Panc1 (cell line): Measurements from ENCODE around the gene FMN2. TPM values are rescaled to one million over a fixed set of nuclear protein-coding genes. Genes with fewer than 3 reads are reported as not detected.

ENCODE experiments used
- ATAC-seq: fragments of 200-7000 bp; cut with Tn5 transposase; 2 replicates; pipeline ENCODE4 v1.9.1; 2020; ENCODE audit warnings: mild to moderate bottlenecking, moderate library complexity
- BruUV-seq: library from RNA; stranded (reverse); fragments of 400-500 nt; replicated peaks from 2 replicates; lab custom pipeline; 2021; lab: Mats Ljungman, UMichigan
- CTCF ChIA-PET: fragments of 300-600 bp; sonication (Branson Sonifier 250); formaldehyde crosslinking; loops from one replicate; lab custom pipeline; 2022; ENCODE audit warnings: antibody characterized with exemption; lab: Charles Lee
- POLR2A ChIA-PET: fragments of 300-600 bp; sonication (Branson Sonifier 250); formaldehyde crosslinking; loops from one replicate; lab custom pipeline; 2022; ENCODE audit warnings: antibody characterized with exemption; lab: Charles Lee
- DNase-seq: peaks from one replicate; pipeline ENCODE4 v3.0.0-alpha.2; 2010; ENCODE audit warnings: low read depth, low spot score
- H3K27ac ChIP-seq: 2 replicates; pipeline ENCODE4 v1.5.1; 2011; ENCODE audit warnings: mild to moderate bottlenecking, low read length, inconsistent platforms
- H3K27me3 ChIP-seq: fragments of 200-500 bp; sonication (Bioruptor generic); 2 replicates; pipeline ENCODE4 v1.6.0; 2014; ENCODE audit warnings: low read length, inconsistent platforms; ENCODE audit not compliant: control insufficient read depth, insufficient read depth
- H3K36me3 ChIP-seq: fragments of 200-500 bp; sonication (Bioruptor generic); 2 replicates; pipeline ENCODE4 v1.5.1; 2014; ENCODE audit warnings: inconsistent platforms, mild to moderate bottlenecking, low read length, moderate library complexity; ENCODE audit not compliant: control insufficient read depth, insufficient read depth
- H3K4me1 ChIP-seq: 2 replicates; pipeline ENCODE4 v1.5.1; 2011; ENCODE audit warnings: inconsistent platforms, mild to moderate bottlenecking, low read length, moderate library complexity; ENCODE audit not compliant: control insufficient read depth, insufficient read depth
- H3K4me3 ChIP-seq, 2 experiments: 2 replicates each; pipeline ENCODE4 v1.5.1; 2011 to 2012; ENCODE audit warnings: low read depth in 2 of 2, low read length in 2 of 2, mild to moderate bottlenecking in 2 of 2, inconsistent platforms in 1 of 2, moderate library complexity in 1 of 2
- H3K9me3 ChIP-seq: fragments of 200-500 bp; sonication (Bioruptor generic); 2 replicates; pipeline ENCODE4 v1.5.1; 2014; ENCODE audit warnings: low read depth, mild to moderate bottlenecking, inconsistent platforms, low read length, moderate library complexity; ENCODE audit not compliant: control insufficient read depth, insufficient read depth
- POLR2AphosphoS5 ChIP-seq: IDR thresholded peaks from 2 replicates; pipeline ENCODE4 v1.6.1; 2012; ENCODE audit warnings: mild to moderate bottlenecking, low read depth, low read length, moderate library complexity
- SIN3A ChIP-seq: IDR thresholded peaks from 2 replicates; pipeline ENCODE4 v1.6.1; 2012; ENCODE audit warnings: low read depth, mild to moderate bottlenecking, low read length, moderate library complexity, borderline replicate concordance; ENCODE audit not compliant: insufficient read depth
- TCF7L2 ChIP-seq: IDR thresholded peaks from 2 replicates; pipeline ENCODE4 v1.6.1; 2011; ENCODE audit warnings: mild to moderate bottlenecking, low read depth, low read length, inconsistent platforms
- in situ Hi-C: cut with HindIII; loops from 2 replicates; pipeline ENCODE4 v1.10.0; 2016; ENCODE audit warnings: low sequenced_read_pairs, low pct_unique_long_range_greater_than_20kb
- intact Hi-C: fragments of 100-400 bp; cut with micrococcal nuclease; formaldehyde crosslinking; loops from one replicate; pipeline ENCODE4 v1.10.0; 2022; ENCODE audit not compliant: unreplicated experiment
- total RNA-seq: library from RNA; stranded (reverse); gene quantifications from one replicate; pipeline ENCODE4 v1.2.1, GENCODE V29; 2021; ENCODE audit not compliant: unreplicated experiment
- TF ChIP-seq, protein P1 (sequence below): fragments of 450-650 bp; IDR thresholded peaks from 2 replicates; pipeline ENCODE4 v1.5.1; 2017; ENCODE audit warnings: mild to moderate bottlenecking
- TF ChIP-seq, protein P2 (sequence below), 2 experiments: IDR thresholded peaks; 2 replicates each; pipeline ENCODE4 v1.6.1; 2011 to 2012; ENCODE audit warnings: low read depth in 2 of 2, control low read depth in 1 of 2, low read length in 1 of 2, mild to moderate bottlenecking in 1 of 2, moderate library complexity in 1 of 2; ENCODE audit not compliant: insufficient read depth in 1 of 2

Gene FMN2
- total RNA-seq, 1 experiment from 2014 or later, result 1.9 TPM

DNA sequence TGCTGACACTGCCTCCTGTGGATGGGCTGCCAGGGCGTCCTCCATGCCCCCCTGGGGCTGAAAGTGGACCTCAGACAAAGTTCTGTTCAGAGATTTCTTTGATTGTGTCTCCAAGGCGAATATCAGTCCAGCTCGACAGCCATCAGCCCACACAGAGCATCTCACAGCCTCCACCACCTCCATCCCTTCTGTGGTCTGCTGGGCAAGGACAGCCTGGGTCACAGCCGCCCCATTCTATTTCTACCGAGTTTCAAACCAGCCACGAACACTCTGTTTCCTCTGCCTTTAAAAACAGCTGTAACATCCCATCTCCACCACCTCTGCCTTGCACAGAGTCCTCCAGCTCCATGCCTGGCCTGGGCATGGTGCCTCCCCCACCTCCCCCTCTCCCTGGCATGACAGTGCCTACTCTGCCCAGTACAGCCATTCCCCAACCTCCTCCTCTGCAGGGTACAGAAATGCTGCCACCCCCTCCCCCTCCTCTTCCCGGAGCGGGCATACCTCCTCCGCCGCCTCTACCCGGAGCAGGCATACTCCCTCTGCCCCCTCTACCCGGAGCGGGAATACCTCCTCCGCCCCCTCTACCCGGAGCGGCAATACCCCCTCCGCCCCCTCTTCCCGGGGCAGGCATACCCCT lies 115.5 kb downstream of the FMN2 start:
- no TSS peak for BruUV-seq
- H3K36me3 ChIP-seq, result no peaks in the 10 kb centered on the region
- no peak overlapping the region for H3K4me3 ChIP-seq
- H3K4me1 ChIP-seq, result no peaks in the 10 kb centered on the region
- ChIA-PET POLR2A (no interaction called here), CTCF (no interaction called here)
- DNase-seq, result no peak
- TF ChIP-seq SIN3A (no peak), TCF7L2 (no peak), POLR2AphosphoS5 (no peak)
- TF ChIP-seq, protein P1, sequence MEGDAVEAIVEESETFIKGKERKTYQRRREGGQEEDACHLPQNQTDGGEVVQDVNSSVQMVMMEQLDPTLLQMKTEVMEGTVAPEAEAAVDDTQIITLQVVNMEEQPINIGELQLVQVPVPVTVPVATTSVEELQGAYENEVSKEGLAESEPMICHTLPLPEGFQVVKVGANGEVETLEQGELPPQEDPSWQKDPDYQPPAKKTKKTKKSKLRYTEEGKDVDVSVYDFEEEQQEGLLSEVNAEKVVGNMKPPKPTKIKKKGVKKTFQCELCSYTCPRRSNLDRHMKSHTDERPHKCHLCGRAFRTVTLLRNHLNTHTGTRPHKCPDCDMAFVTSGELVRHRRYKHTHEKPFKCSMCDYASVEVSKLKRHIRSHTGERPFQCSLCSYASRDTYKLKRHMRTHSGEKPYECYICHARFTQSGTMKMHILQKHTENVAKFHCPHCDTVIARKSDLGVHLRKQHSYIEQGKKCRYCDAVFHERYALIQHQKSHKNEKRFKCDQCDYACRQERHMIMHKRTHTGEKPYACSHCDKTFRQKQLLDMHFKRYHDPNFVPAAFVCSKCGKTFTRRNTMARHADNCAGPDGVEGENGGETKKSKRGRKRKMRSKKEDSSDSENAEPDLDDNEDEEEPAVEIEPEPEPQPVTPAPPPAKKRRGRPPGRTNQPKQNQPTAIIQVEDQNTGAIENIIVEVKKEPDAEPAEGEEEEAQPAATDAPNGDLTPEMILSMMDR, result no peak
- TF ChIP-seq, protein P2, sequence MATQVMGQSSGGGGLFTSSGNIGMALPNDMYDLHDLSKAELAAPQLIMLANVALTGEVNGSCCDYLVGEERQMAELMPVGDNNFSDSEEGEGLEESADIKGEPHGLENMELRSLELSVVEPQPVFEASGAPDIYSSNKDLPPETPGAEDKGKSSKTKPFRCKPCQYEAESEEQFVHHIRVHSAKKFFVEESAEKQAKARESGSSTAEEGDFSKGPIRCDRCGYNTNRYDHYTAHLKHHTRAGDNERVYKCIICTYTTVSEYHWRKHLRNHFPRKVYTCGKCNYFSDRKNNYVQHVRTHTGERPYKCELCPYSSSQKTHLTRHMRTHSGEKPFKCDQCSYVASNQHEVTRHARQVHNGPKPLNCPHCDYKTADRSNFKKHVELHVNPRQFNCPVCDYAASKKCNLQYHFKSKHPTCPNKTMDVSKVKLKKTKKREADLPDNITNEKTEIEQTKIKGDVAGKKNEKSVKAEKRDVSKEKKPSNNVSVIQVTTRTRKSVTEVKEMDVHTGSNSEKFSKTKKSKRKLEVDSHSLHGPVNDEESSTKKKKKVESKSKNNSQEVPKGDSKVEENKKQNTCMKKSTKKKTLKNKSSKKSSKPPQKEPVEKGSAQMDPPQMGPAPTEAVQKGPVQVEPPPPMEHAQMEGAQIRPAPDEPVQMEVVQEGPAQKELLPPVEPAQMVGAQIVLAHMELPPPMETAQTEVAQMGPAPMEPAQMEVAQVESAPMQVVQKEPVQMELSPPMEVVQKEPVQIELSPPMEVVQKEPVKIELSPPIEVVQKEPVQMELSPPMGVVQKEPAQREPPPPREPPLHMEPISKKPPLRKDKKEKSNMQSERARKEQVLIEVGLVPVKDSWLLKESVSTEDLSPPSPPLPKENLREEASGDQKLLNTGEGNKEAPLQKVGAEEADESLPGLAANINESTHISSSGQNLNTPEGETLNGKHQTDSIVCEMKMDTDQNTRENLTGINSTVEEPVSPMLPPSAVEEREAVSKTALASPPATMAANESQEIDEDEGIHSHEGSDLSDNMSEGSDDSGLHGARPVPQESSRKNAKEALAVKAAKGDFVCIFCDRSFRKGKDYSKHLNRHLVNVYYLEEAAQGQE (IDR thresholded peaks at IDR 0.05; ENCODE audit: insufficient read depth in 1 of 2, low read depth in 2 of 2, low read length in 1 of 2), result no peak
- no peak for ATAC-seq
- H3K27ac ChIP-seq, result no peak overlapping the region
- in situ Hi-C loops (no loop called here), intact Hi-C loops (no loop called here)
- peaks cover 3% of the 10 kb centered on the region; the same call in 1 of the 2 replicates for H3K9me3 ChIP-seq
- no peaks in the 10 kb centered on the region for H3K27me3 ChIP-seq

DNA sequence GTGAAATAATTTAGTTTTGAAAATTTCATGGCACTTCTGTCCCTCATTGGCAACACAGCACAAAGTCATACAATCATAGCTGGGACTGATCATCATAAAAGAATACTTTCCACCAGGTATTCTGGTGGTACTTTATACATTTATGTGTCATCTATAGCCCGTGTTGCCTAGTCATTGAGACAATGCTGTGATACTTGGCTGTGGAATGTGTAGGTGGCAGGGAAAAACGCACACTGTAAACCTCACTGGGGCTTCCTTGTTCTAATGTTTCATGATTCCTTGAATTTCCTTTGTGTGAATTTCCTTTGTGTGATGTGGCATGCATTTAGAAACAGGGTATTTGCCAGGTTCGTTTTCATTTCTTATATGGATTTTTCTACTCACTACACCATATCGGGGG lies 118.3 kb downstream of the FMN2 start:
- in situ Hi-C loops, result no loop called here
- intact Hi-C loops, result no loop called here
- CTCF ChIA-PET, result no interaction called here
- Histone ChIP-seq H3K36me3 (no peaks in the 10 kb centered on the region), H3K27me3 (no peaks in the 10 kb centered on the region), H3K4me3 (no peak overlapping the region), H3K4me1 (no peaks in the 10 kb centered on the region), H3K27ac (no peak overlapping the region), H3K9me3 (no peaks in the 10 kb centered on the region)
- POLR2A ChIA-PET, result no interaction called here
- ATAC-seq (no peak), DNase-seq (no peak)
- TF ChIP-seq, protein P1, result no peak
- TF ChIP-seq TCF7L2 (no peak), POLR2AphosphoS5 (no peak), SIN3A (no peak)
- TF ChIP-seq, protein P2 (IDR thresholded peaks at IDR 0.05; ENCODE audit: insufficient read depth in 1 of 2, low read depth in 2 of 2, low read length in 1 of 2), result no peak
- no TSS peak for BruUV-seq
